ENCODE results near the gene PTPRN2. TPM values are rescaled to one million over a fixed set of nuclear protein-coding genes. Genes with fewer than 3 reads are reported as not detected.

Gene PTPRN2
- polyA plus RNA-seq, 1 donor from 2014 or later: 1.6 TPM

DNA sequence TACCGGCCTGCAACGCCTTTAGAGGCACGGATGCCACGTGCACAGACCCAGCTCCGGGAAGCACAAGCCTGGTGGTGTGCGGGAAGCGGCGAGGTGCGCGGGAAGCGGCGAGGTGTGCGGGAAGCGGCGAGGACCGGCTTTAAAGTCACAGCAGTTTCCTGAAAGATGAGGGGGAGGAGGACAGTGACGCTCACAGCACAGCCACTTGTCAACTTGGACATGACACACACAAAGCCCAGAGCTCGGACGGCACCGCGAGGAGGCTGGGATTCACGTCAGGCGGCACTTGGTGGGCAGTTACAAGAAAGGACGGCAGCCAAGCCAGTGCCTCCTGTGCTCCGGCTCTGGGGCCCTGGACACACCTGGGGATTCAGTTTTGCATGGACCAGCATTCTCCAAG is 724.9 kb downstream of the PTPRN2 start:
- peaks cover 0 to 4% (median 0%) of the 10 kb centered on the region in 3 donors for H3K9me3 Mint-ChIP-seq
- no peaks in the 10 kb centered on the region for H3K27me3 Mint-ChIP-seq
- H3K27ac Mint-ChIP-seq: no peak overlapping the region
- no peaks in the 10 kb centered on the region for H3K36me3 Mint-ChIP-seq
- no peaks in the 10 kb centered on the region for H3K4me1 Mint-ChIP-seq
- no peak overlapping the region for H3K4me3 Mint-ChIP-seq

DNA sequence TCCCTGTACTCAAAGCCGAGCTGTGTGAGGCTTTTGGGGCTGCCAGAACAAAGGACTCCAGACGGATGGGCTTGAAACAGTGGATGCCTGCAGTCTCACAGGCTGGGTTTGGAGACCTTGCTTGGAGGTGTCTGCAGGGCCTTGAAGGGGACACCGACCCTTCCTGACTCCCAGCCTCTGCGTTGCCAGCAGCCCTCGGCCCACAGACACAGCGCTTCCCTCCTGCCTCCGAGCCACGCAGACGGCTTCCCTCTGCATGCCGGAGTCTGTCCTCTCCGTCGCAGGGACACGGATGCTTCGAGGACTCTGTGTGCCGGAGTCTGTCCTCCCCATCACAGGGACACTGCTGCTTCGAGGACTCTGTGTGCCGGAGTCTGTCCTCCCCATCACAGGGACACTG is 726.1 kb downstream of the PTPRN2 start:
- Mint-ChIP-seq H3K4me1 (no peaks in the 10 kb centered on the region), H3K36me3 (no peaks in the 10 kb centered on the region), H3K4me3 (no peak overlapping the region), H3K27me3 (no peaks in the 10 kb centered on the region), H3K27ac (no peak overlapping the region), H3K9me3 (peaks cover 0 to 4% (median 0%) of the 10 kb centered on the region in 3 donors)

- no peak overlapping the region for H3K4me3 Mint-ChIP-seq
- H3K27ac Mint-ChIP-seq: no peak overlapping the region
- no peaks in the 10 kb centered on the region for H3K27me3 Mint-ChIP-seq
- no peaks in the 10 kb centered on the region for H3K4me1 Mint-ChIP-seq
- H3K36me3 Mint-ChIP-seq: no peaks in the 10 kb centered on the region
- peaks cover 0 to 4% (median 0%) of the 10 kb centered on the region in 3 donors for H3K9me3 Mint-ChIP-seq
Measured at GRCh38 chr7:157861031-157861491, 726.6 kb downstream of the PTPRN2 start.

GRCh38 chr7:157860406-157860805 is 727.2 kb downstream of the PTPRN2 start:
- H3K4me1 Mint-ChIP-seq: no peaks in the 10 kb centered on the region
- peaks cover 0 to 4% (median 0%) of the 10 kb centered on the region in 3 donors for H3K9me3 Mint-ChIP-seq
- no peak overlapping the region for H3K4me3 Mint-ChIP-seq
- no peak overlapping the region for H3K27ac Mint-ChIP-seq
- no peaks in the 10 kb centered on the region for H3K36me3 Mint-ChIP-seq
- no peaks in the 10 kb centered on the region for H3K27me3 Mint-ChIP-seq

- H3K27me3 Mint-ChIP-seq: no peaks in the 10 kb centered on the region
- peaks cover 0 to 4% (median 0%) of the 10 kb centered on the region in 3 donors for H3K9me3 Mint-ChIP-seq
- no peaks in the 10 kb centered on the region for H3K36me3 Mint-ChIP-seq
- no peak overlapping the region for H3K27ac Mint-ChIP-seq
- H3K4me1 Mint-ChIP-seq: no peaks in the 10 kb centered on the region
- no peak overlapping the region for H3K4me3 Mint-ChIP-seq
Measured at GRCh38 chr7:157859915-157860314, 727.7 kb downstream of the PTPRN2 start.

GRCh38 chr7:157857578-157858075 is 730.0 kb downstream of the PTPRN2 start:
- H3K4me3 Mint-ChIP-seq: no peak overlapping the region
- H3K4me1 Mint-ChIP-seq: no peaks in the 10 kb centered on the region
- H3K27ac Mint-ChIP-seq: no peak overlapping the region
- H3K27me3 Mint-ChIP-seq: no peaks in the 10 kb centered on the region
- H3K36me3 Mint-ChIP-seq: no peaks in the 10 kb centered on the region
- peaks cover 0 to 4% (median 0%) of the 10 kb centered on the region in 3 donors for H3K9me3 Mint-ChIP-seq

- Mint-ChIP-seq H3K36me3 (no peaks in the 10 kb centered on the region), H3K27me3 (no peaks in the 10 kb centered on the region), H3K4me3 (no peak overlapping the region), H3K27ac (no peak overlapping the region), H3K9me3 (peaks cover 0 to 4% (median 0%) of the 10 kb centered on the region in 3 donors), H3K4me1 (no peaks in the 10 kb centered on the region)
Measured at GRCh38 chr7:157856873-157857577, 730.6 kb downstream of the PTPRN2 start.

DNA sequence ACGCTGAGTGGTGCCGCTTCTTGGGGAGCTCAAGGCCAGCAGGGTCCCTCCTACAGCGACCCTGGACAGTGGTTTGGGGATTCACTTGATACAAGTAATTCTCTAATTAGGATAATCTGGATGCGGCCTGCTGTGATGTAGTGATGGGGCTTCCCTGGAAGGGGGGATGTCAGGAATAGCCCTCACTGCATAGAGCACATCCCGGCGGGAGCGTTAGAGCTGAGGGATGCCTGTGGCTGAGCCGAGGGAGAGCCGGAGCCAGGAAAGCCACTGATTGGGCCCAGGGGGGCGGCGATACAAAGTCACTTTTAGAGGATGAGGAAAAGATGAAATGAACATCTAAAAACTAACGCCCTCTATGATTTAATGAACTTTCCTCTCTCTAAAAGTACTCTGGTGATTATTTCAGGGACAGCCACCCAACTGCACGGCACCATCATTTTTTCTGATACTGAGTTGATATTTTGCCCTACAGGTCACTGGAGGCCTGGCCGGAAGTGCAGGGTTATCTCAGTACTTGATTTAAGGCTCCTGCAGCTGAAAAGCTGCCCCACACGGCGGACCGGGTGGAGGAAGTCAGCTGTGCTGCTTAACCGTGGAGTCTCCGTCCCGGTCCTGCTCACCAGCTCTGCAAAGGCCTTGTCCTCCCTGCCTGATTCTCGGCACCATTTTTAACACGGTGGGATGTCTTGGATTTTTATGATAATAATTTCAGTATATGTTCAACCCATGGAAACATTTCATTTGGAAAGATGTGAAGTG is 732.0 kb downstream of the PTPRN2 start:
- H3K4me1 Mint-ChIP-seq: peaks cover 0 to 3% (median 0%) of the 10 kb centered on the region in 3 donors
- H3K9me3 Mint-ChIP-seq: peaks cover 1 to 4% (median 2%) of the 10 kb centered on the region in 3 donors
- H3K27ac Mint-ChIP-seq: no peak overlapping the region
- no peak overlapping the region for H3K4me3 Mint-ChIP-seq
- no peaks in the 10 kb centered on the region for H3K36me3 Mint-ChIP-seq
- no peaks in the 10 kb centered on the region for H3K27me3 Mint-ChIP-seq

- no peaks in the 10 kb centered on the region for H3K36me3 Mint-ChIP-seq
- no peak overlapping the region for H3K4me3 Mint-ChIP-seq
- peaks cover 0 to 3% (median 0%) of the 10 kb centered on the region in 3 donors for H3K4me1 Mint-ChIP-seq
- H3K27me3 Mint-ChIP-seq: no peaks in the 10 kb centered on the region
- H3K27ac Mint-ChIP-seq: no peak overlapping the region
- peaks cover 0 to 2% (median 2%) of the 10 kb centered on the region in 3 donors for H3K9me3 Mint-ChIP-seq
Measured at GRCh38 chr7:157855016-157855415, 732.6 kb downstream of the PTPRN2 start.

- Mint-ChIP-seq H3K27me3 (peaks cover 2% of the 10 kb centered on the region), H3K4me1 (peaks cover 0 to 3% (median 0%) of the 10 kb centered on the region in 3 donors), H3K4me3 (no peak overlapping the region), H3K9me3 (peaks cover 0 to 2% (median 2%) of the 10 kb centered on the region in 3 donors), H3K36me3 (no peaks in the 10 kb centered on the region), H3K27ac (no peak overlapping the region)
Measured at GRCh38 chr7:157854066-157854891, 733.3 kb downstream of the PTPRN2 start.

DNA sequence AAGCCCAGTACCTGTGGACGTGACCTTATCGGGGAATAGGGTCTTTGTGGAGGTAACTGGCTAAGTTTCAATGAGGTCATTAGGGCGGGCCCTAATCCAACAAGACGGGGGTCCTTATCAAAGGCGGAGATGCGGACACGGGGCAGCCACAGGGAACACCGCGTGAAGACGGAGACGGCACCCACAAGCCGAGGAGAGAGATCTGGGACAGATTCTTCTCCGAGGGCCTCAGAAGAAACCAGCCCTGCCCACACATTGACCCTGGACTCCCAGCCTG is 733.9 kb downstream of the PTPRN2 start:
- peak overlapping the region in 1 of 4 donors; percentile 55 for H3K4me3 Mint-ChIP-seq

GRCh38 chr7:157853076-157853788 is 734.4 kb downstream of the PTPRN2 start:
- Mint-ChIP-seq H3K4me3 (no peak overlapping the region), H3K9me3 (peaks cover 0 to 2% (median 2%) of the 10 kb centered on the region in 3 donors), H3K27ac (no peak overlapping the region), H3K4me1 (peaks cover 0 to 3% (median 0%) of the 10 kb centered on the region in 3 donors), H3K27me3 (peaks cover 2% of the 10 kb centered on the region), H3K36me3 (no peaks in the 10 kb centered on the region)

More for the DNA sequence above, 733.9 kb downstream of the PTPRN2 start:
- Mint-ChIP-seq H3K9me3 (peaks cover 0 to 2% (median 2%) of the 10 kb centered on the region in 3 donors), H3K27ac (no peak overlapping the region), H3K36me3 (no peaks in the 10 kb centered on the region), H3K27me3 (peaks cover 2% of the 10 kb centered on the region), H3K4me1 (peaks cover 0 to 3% (median 0%) of the 10 kb centered on the region in 3 donors)

GRCh38 chr7:157851501-157852067 is 736.0 kb downstream of the PTPRN2 start:
- Mint-ChIP-seq H3K4me1 (peaks cover 0 to 3% (median 0%) of the 10 kb centered on the region in 3 donors), H3K9me3 (peaks cover 0 to 2% (median 2%) of the 10 kb centered on the region in 3 donors), H3K27ac (peak overlapping the region in 1 of 3 donors; percentile 9), H3K27me3 (peaks cover 2% of the 10 kb centered on the region), H3K4me3 (peak overlapping the region in 2 of 4 donors; percentile 1 to 51), H3K36me3 (no peaks in the 10 kb centered on the region)
